Hepatocyte (in vitro differentiated cells): ENCODE measurements around the gene MALAT1. TPM values are rescaled to one million over a fixed set of nuclear protein-coding genes. Genes with fewer than 3 reads are reported as not detected.

Source experiments
- DNase-seq: peaks from one replicate; pipeline ENCODE4 v3.0.0-alpha.2; 2016; ENCODE audit warnings: low spot score
- H2AFZ ChIP-seq: fragments of 200-600 bp; sonication (generic); 2 replicates; pipeline ENCODE4 v1.6.0; 2016; ENCODE audit warnings: antibody characterized with exemption, mild to moderate bottlenecking
- H3K27ac ChIP-seq: fragments of 200-600 bp; sonication (generic); 2 replicates; pipeline ENCODE4 v1.5.1; 2016; ENCODE audit warnings: mild to moderate bottlenecking
- H3K27me3 ChIP-seq: fragments of 200-600 bp; sonication (generic); 2 replicates; pipeline ENCODE4 v1.6.1; 2016
- H3K36me3 ChIP-seq: fragments of 200-600 bp; sonication (generic); replicated peaks from 2 replicates; pipeline ENCODE4 v1.5.1; 2016; ENCODE audit warnings: low read depth; ENCODE audit not compliant: insufficient read depth
- H3K4me1 ChIP-seq: fragments of 200-600 bp; sonication (generic); 2 replicates; pipeline ENCODE4 v1.5.1; 2016; ENCODE audit warnings: mild to moderate bottlenecking, moderate library complexity; ENCODE audit not compliant: insufficient read depth
- H3K4me2 ChIP-seq: fragments of 200-600 bp; sonication (generic); 2 replicates; pipeline ENCODE4 v1.6.0; 2016
- H3K4me3 ChIP-seq: fragments of 200-600 bp; sonication (generic); 2 replicates; pipeline ENCODE4 v1.5.1; 2016; ENCODE audit warnings: mild to moderate bottlenecking
- H3K79me2 ChIP-seq: fragments of 200-600 bp; sonication (generic); 2 replicates; pipeline ENCODE4 v1.6.0; 2017; ENCODE audit warnings: mild to moderate bottlenecking
- H3K9me2 ChIP-seq: fragments of 200-600 bp; sonication (generic); replicated peaks from 2 replicates; pipeline ENCODE4 v1.6.0; 2017; ENCODE audit warnings: mild to moderate bottlenecking; ENCODE audit not compliant: insufficient read depth
- H3K9me3 ChIP-seq: fragments of 200-600 bp; sonication (generic); 2 replicates; pipeline ENCODE4 v1.5.1; 2016; ENCODE audit warnings: low read depth, mild to moderate bottlenecking
- H4K20me1 ChIP-seq: fragments of 200-600 bp; sonication (generic); 2 replicates; pipeline ENCODE4 v1.6.0; 2016; ENCODE audit warnings: mild to moderate bottlenecking; ENCODE audit not compliant: insufficient read depth, poor library complexity, severe bottlenecking
- EZH2 ChIP-seq: fragments of 200-600 bp; sonication (generic); IDR thresholded peaks from 2 replicates; pipeline ENCODE4 v1.6.1; 2016; ENCODE audit warnings: antibody characterized with exemption, mild to moderate bottlenecking, borderline replicate concordance
- EZH2phosphoT487 ChIP-seq: fragments of 200-600 bp; sonication (generic); IDR thresholded peaks from one replicate; pipeline ENCODE4 v1.6.1; 2018; ENCODE audit warnings: antibody characterized with exemption, mild to moderate bottlenecking, low read depth, moderate library complexity; ENCODE audit not compliant: unreplicated experiment, severe bottlenecking
- WGBS: methylation state at CpG from one replicate; pipeline ENCODE4 v1.1.6; 2016; ENCODE audit warnings: low lambda C conversion rate; ENCODE audit errors: missing lambda C conversion rate; 5-methylcytosine and 5-hydroxymethylcytosine counted together
- polyA plus RNA-seq: library from polyadenylated mRNA; unstranded; fragments of >200 nt; fragmentation: Nextera tagmentation; extraction: Ambion mirVana; gene quantifications from 2 replicates; pipeline ENCODE4 v1.2.1, GENCODE V29; 2016
- total RNA-seq: library from RNA; depleted of rRNA; stranded (reverse); fragments of >200 nt; gene quantifications from 2 replicates; pipeline ENCODE4 v1.2.3, GENCODE V29; 2014
- TF ChIP-seq, protein P1 (sequence below): fragments of 200-600 bp; sonication (generic); IDR thresholded peaks from 2 replicates; pipeline ENCODE4 v1.5.1; 2016; ENCODE audit warnings: antibody characterized with exemption, mild to moderate bottlenecking; ENCODE audit not compliant: poor library complexity

The MALAT1 gene
- total and polyA plus RNA-seq, 2 experiments from 2014 or later, result 8,000 to 16,690 TPM

DNA sequence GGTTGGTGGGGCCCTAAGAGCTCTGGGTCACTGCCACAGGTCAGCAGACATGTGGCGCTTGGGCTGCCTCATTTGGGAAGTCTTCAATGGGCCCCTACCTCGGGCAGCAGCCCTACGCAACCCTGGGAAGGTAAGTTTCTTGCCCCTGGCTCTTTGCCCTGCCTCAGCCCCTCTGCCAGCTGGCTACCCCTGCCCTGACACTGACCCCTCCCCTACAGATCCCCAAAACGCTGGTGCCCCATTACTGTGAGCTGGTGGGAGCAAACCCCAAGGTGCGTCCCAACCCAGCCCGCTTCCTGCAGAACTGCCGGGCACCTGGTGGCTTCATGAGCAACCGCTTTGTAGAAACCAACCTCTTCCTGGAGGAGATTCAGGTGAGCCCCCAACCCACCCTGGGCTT, 27.9 kb downstream of the MALAT1 start:
- H3K27me3 ChIP-seq, result no peaks in the 10 kb centered on the region
- H3K4me1 ChIP-seq, result peaks cover 29% of the 10 kb centered on the region
- H3K9me3 ChIP-seq, result no peaks in the 10 kb centered on the region
- no peak overlapping the region for H3K27ac ChIP-seq
- peak overlapping the region; percentile 97 for H3K4me2 ChIP-seq
- H2AFZ ChIP-seq, result no peak overlapping the region
- no peaks in the 10 kb centered on the region for H3K36me3 ChIP-seq
- peaks cover 3% of the 10 kb centered on the region for H4K20me1 ChIP-seq
- 99% methylated on average over 8 of the region's 8 CpGs for WGBS
- no peak for TF ChIP-seq EZH2phosphoT487
- TF ChIP-seq, protein P1, sequence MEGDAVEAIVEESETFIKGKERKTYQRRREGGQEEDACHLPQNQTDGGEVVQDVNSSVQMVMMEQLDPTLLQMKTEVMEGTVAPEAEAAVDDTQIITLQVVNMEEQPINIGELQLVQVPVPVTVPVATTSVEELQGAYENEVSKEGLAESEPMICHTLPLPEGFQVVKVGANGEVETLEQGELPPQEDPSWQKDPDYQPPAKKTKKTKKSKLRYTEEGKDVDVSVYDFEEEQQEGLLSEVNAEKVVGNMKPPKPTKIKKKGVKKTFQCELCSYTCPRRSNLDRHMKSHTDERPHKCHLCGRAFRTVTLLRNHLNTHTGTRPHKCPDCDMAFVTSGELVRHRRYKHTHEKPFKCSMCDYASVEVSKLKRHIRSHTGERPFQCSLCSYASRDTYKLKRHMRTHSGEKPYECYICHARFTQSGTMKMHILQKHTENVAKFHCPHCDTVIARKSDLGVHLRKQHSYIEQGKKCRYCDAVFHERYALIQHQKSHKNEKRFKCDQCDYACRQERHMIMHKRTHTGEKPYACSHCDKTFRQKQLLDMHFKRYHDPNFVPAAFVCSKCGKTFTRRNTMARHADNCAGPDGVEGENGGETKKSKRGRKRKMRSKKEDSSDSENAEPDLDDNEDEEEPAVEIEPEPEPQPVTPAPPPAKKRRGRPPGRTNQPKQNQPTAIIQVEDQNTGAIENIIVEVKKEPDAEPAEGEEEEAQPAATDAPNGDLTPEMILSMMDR, result no peak
- no peak for TF ChIP-seq EZH2
- peaks cover 37% of the 10 kb centered on the region for H3K79me2 ChIP-seq
- no peak for DNase-seq
- H3K9me2 ChIP-seq, result no peaks in the 10 kb centered on the region
- no peak overlapping the region for H3K4me3 ChIP-seq

DNA sequence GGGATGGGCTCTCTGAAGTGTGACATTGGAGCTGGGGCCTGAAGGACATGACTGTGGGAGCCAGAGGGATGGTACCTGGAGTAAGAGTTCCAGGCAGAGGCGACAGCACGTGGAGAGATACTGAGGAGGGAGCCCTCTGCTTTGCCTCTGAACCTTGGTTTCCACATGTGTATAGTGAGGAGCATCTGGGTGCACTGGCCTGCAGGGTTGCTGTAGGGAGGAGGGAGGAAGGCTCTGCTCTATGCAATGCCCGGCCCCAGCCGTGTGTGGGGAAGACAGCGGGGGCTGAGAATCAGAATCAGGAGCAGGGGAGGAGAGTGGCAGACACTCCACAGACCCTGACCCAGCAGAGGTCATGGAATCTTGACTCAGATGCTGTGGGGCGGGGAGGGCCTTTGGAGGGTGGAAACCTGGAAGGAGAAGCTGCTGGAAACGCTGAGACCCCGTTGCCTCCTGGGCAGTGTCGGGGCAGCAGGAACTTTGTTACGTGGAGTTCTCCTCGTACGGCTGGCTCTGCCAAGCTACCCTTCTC, 30.0 kb downstream of the MALAT1 start:
- 87% methylated on average over 12 of the region's 12 CpGs for WGBS
- Histone ChIP-seq H3K36me3 (no peaks in the 10 kb centered on the region), H4K20me1 (peaks cover 3% of the 10 kb centered on the region)

GRCh38 chr11:65529475-65530156, 30.8 kb downstream of the MALAT1 start:
- no peaks in the 10 kb centered on the region for H3K36me3 ChIP-seq
- H3K27ac ChIP-seq, result no peak overlapping the region
- peaks cover 10% of the 10 kb centered on the region for H3K4me1 ChIP-seq
- no peak overlapping the region for H3K4me3 ChIP-seq
- no peak for DNase-seq
- TF ChIP-seq, protein P1, result no peak
- no peak for TF ChIP-seq EZH2
- no peak for TF ChIP-seq EZH2phosphoT487
- peaks cover 37% of the 10 kb centered on the region for H3K79me2 ChIP-seq
- peaks cover 3% of the 10 kb centered on the region for H4K20me1 ChIP-seq
- no peak overlapping the region for H2AFZ ChIP-seq
- H3K4me2 ChIP-seq, result no peak overlapping the region
- no peaks in the 10 kb centered on the region for H3K9me2 ChIP-seq
- H3K27me3 ChIP-seq, result no peaks in the 10 kb centered on the region
- H3K9me3 ChIP-seq, result no peaks in the 10 kb centered on the region
- 91% methylated on average over 10 of the region's 10 CpGs for WGBS

More for the DNA sequence above, 30.0 kb downstream of the MALAT1 start:
- peaks cover 17% of the 10 kb centered on the region for H3K4me1 ChIP-seq
- no peaks in the 10 kb centered on the region for H3K9me2 ChIP-seq
- no peaks in the 10 kb centered on the region for H3K9me3 ChIP-seq
- TF ChIP-seq EZH2phosphoT487, result no peak
- TF ChIP-seq, protein P1, result no peak
- TF ChIP-seq EZH2, result no peak
- no peak overlapping the region for H3K4me3 ChIP-seq
- no peak overlapping the region for H2AFZ ChIP-seq
- H3K27me3 ChIP-seq, result no peaks in the 10 kb centered on the region
- DNase-seq, result no peak
- peaks cover 37% of the 10 kb centered on the region for H3K79me2 ChIP-seq
- H3K4me2 ChIP-seq, result no peak overlapping the region
- no peak overlapping the region for H3K27ac ChIP-seq
